Immature natural killer cell (primary cell): ENCODE results near the gene DGCR2. TPM values are rescaled to one million over a fixed set of nuclear protein-coding genes. Genes with fewer than 3 reads are reported as not detected.
"Not testable (repeated sequence)": the region's sequence is repeated elsewhere in the genome, so short reads cannot be mapped to it uniquely, and the experiment has no call there.

Experiments used
- DNase-seq, 3 donors: peaks; one replicate each; pipeline ENCODE4 v3.0.0; 2022; ENCODE audit warnings: mixed read lengths in 1 of 3
- H3K27ac Mint-ChIP-seq, 6 donors: one replicate each; pipeline ENCODE4 v1.8.0; 2020; ENCODE audit warnings: mixed read lengths in 6 of 6, mild to moderate bottlenecking in 5 of 6, inconsistent platforms in 4 of 6, moderate library complexity in 3 of 6
- H3K27me3 Mint-ChIP-seq, 3 donors: one replicate each; pipeline ENCODE4 v1.8.0; 2020 to 2021; ENCODE audit warnings: low read depth in 3 of 3, mild to moderate bottlenecking in 3 of 3, mixed read lengths in 3 of 3, moderate library complexity in 3 of 3, inconsistent platforms in 1 of 3
- H3K36me3 Mint-ChIP-seq, 3 donors: one replicate each; pipeline ENCODE4 v1.8.0; 2020; ENCODE audit warnings: mixed read lengths in 3 of 3, inconsistent platforms in 2 of 3, mild to moderate bottlenecking in 2 of 3
- H3K4me1 Mint-ChIP-seq, 2 donors: one replicate each; pipeline ENCODE4 v1.8.0; 2020; ENCODE audit warnings: inconsistent platforms in 2 of 2, mild to moderate bottlenecking in 2 of 2, mixed read lengths in 2 of 2, moderate library complexity in 1 of 2
- H3K4me3 Mint-ChIP-seq, 5 donors: one replicate each; pipeline ENCODE4 v1.8.0; 2020; ENCODE audit warnings: mild to moderate bottlenecking in 5 of 5, mixed read lengths in 5 of 5, inconsistent platforms in 3 of 5, moderate library complexity in 3 of 5
- H3K9me3 Mint-ChIP-seq, 6 donors: one replicate each; pipeline ENCODE4 v1.8.0; 2020; ENCODE audit warnings: mild to moderate bottlenecking in 6 of 6, mixed read lengths in 6 of 6, inconsistent platforms in 4 of 6, moderate library complexity in 3 of 6
- polyA plus RNA-seq, 3 donors: library from polyadenylated mRNA; unstranded; fragments of 300-500 nt; fragmentation: Illumina TruSeq; gene quantifications; one replicate each; pipeline ENCODE4 v1.2.3, GENCODE V29; 2021

Gene DGCR2
- polyA plus RNA-seq, 3 donors from 2014 or later: 19.4 to 51.7 (median 31.6) TPM

DNA sequence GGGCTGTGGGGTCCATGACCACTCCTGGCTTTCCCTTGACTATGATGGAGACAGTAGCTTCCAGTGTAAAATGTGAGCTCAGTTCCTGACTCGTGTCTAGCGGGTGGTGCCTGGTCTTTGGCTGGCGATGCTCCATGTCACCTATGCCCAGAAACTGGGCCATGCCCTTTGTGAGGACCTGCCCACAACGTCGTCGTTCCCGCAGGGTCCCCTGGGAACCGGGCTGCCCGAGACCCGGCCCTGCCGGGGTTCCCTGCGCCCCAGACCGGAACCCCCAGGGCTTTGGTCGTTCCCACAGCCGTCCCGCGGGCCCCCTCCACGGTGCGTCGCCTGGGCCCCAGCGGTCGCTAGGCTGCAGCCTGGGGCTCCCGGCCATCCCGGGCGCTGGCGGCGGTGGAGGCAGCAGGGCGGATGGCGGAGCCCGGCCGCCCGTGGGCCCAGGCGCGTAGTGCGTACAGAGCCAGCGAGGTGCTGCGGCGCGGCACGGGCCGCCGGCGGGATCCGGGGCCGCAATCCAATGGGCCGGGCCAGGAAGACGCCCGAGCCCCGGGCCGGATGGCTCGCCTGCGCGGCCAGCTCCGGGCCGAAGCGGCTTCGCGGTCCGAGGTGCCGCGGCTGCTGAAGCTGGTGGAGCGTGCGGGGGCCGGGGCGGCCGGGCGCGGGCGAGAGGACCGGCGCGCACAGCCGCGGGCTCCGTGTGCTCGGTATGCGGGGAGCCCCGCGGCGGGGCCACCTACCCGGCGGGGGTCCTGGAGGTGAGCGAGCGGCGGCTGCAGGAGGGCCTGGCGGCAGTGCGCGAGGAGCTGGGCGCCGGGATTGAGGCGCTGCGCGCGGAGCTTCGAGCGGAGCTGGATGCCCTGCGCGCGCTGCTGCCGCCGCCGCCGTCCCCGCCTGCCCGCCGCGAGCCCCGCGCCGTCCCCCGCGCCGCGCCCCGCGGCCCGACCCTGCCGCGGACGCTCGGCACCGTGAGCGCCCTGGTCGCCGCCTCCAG is 92.8 kb downstream of the DGCR2 start:
- H3K9me3 Mint-ChIP-seq, H3K4me3 Mint-ChIP-seq, H3K4me1 Mint-ChIP-seq, H3K27ac Mint-ChIP-seq, H3K36me3 Mint-ChIP-seq, DNase-seq: not testable (repeated sequence)
- peaks cover 0 to 14% (median 10%) of the 10 kb centered on the region in 3 donors for H3K27me3 Mint-ChIP-seq

DNA sequence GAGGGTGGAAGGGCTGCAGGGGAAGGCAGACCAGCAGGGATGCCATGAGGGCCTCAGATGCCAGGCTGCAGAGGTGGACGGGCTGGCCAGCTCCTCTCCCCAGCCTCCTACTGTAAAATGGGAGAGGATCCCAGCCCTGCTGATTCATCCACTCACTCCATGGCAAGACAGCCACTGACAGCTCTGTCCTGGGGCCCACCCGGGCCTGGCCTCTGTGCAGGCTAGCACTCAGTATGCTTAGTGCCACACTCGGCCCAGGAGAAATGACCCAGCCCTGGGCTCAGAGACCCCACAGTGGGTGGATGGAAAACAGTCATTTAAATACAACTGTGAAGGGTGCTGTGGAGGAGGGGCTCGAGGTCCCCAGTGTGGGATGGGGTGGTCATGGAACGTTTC is 94.2 kb downstream of the DGCR2 start:
- not testable (repeated sequence) for H3K9me3 Mint-ChIP-seq, H3K4me1 Mint-ChIP-seq, H3K4me3 Mint-ChIP-seq, DNase-seq, H3K36me3 Mint-ChIP-seq, H3K27ac Mint-ChIP-seq
- H3K27me3 Mint-ChIP-seq: peaks cover 0 to 14% (median 8%) of the 10 kb centered on the region in 3 donors

DNA sequence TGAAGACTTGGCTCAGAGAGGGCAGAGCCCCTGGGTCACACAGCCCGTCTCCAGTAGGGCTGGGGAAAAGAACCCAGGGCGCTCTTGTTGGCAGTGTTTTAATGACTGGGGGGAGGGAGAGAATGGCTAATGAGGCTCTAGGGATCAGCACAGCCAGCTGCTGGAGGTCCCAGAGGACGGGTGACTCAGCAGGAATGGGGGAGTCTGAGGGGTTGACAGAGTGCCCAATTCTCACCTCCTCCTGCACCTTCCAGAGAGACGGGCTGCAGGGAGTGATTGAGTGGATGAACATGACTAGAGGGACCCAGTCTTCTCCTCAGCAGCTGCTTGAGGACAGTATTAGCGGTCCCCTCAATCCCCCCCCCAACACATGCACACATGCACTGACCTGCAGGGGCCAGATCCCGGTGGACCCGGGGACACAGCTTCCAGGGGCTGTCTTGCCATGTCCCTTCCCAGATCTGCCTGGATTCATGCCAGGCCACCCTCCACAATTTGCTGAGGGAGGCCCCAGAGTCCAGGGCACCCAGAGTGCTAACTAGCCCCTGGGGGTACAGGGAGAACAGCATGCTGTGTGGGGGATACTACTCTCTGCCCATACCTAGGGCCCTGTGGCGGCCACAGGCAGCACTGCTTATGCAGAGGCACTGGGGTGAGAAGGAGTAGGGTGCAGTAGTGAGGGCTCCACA is 94.7 kb downstream of the DGCR2 start:
- H3K4me3 Mint-ChIP-seq, H3K36me3 Mint-ChIP-seq, H3K9me3 Mint-ChIP-seq, H3K4me1 Mint-ChIP-seq, H3K27ac Mint-ChIP-seq, DNase-seq: not testable (repeated sequence)
- peaks cover 3 to 11% (median 8%) of the 10 kb centered on the region in 3 donors for H3K27me3 Mint-ChIP-seq

DNA sequence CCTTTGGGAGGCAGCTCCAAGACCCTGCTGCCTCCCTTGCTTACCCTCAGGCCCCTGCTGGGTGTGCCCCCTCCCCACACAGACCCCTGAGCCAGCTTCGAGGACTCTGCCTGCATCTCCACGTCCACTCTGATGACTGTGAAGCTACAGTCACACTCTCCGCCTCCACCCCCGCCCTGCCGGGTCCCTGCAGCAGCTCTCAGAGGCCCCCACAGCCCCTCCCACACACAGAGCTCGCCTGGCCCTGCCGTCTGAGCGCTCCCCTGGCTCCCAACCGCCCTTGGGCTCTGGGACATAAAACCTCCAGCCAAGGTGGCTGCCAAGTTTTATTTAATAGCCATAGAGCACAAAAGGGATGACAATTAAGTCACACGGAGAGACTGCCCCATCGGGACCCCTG is 96.1 kb downstream of the DGCR2 start:
- H3K9me3 Mint-ChIP-seq, DNase-seq, H3K27me3 Mint-ChIP-seq, H3K27ac Mint-ChIP-seq, H3K4me3 Mint-ChIP-seq, H3K36me3 Mint-ChIP-seq, H3K4me1 Mint-ChIP-seq: not testable (repeated sequence)

DNA sequence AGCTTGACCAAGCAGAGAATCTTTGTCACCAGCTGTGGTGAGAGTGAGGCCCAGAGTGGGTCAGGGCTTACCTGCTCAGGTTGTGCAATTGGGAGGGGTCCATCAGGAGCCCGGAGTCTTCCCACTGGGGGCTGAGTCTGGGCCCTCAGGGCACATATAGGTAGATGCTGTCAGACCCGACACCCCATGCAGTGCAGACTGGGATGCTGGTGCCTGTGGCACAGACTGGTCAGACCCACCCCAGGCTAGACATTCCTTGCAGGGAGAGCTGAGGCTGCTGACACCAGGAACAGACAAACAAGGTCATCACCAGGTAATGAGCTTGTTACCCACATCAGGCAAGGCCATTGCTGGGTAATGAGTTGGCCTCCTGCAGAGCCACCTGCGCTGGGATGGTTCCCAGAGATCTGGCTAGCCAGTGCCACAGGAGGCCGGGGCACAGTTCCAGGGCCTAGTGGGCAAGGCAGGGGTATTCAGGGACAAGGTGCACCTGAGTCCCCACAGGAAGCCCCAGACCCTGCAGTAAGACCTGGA is 97.2 kb downstream of the DGCR2 start:
- DNase-seq, H3K36me3 Mint-ChIP-seq, H3K4me1 Mint-ChIP-seq, H3K9me3 Mint-ChIP-seq, H3K27ac Mint-ChIP-seq, H3K4me3 Mint-ChIP-seq: not testable (repeated sequence)
- H3K27me3 Mint-ChIP-seq: peaks cover 3 to 11% (median 6%) of the 10 kb centered on the region in 3 donors

DNA sequence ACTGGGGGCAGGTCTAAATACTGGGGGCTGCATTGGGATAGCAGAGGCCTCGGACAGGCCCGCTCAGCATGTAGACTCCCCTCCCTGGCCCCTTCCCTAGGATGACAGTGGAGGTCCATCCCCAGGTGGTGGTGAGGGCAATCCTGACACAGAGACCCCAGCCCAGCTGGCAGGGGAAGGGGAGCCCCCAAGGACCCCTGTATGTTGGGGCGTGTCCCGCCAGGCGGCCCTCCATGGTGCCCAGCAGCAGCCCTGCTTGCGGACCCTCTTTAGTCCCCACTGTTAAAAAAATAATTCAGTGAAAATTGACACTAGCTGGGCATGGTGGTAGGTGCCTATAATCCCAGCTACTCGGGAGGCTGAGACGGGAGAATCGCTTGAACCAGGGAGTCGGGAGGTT is 98.3 kb downstream of the DGCR2 start:
- not testable (repeated sequence) for H3K4me1 Mint-ChIP-seq

DNA sequence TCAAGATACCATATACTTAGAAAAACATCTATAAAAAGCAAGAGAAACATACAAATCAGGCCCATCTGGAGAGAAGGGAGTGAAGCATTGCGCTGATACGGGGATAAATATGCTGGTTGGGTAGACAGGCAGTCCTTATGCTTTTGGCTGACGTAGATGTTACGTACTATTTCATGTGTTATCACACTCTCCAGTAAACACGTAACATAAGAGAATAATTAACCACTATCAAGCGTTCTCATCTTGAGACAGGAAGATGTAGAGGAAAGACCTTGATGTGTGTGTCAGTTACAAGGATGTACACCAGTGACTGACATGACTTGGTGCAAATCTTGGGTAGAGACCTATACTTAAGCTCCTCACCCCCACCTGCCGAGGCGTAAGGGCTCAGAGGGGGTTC is 99.5 kb downstream of the DGCR2 start:
- H3K36me3 Mint-ChIP-seq: no peaks in the 10 kb centered on the region
- H3K9me3 Mint-ChIP-seq: no peaks in the 10 kb centered on the region
- DNase-seq: peak in 1 of 3 donors; percentile 9
- H3K4me3 Mint-ChIP-seq: no peak overlapping the region
- no peak overlapping the region for H3K27ac Mint-ChIP-seq
- H3K27me3 Mint-ChIP-seq: peaks cover 5 to 11% (median 8%) of the 10 kb centered on the region in 3 donors
- H3K4me1 Mint-ChIP-seq: no peaks in the 10 kb centered on the region

More for the DNA sequence above, 98.3 kb downstream of the DGCR2 start:
- H3K27me3 Mint-ChIP-seq: peaks cover 3 to 14% (median 7%) of the 10 kb centered on the region in 3 donors
- H3K9me3 Mint-ChIP-seq, H3K36me3 Mint-ChIP-seq, H3K27ac Mint-ChIP-seq, H3K4me3 Mint-ChIP-seq, DNase-seq: not testable (repeated sequence)

DNA sequence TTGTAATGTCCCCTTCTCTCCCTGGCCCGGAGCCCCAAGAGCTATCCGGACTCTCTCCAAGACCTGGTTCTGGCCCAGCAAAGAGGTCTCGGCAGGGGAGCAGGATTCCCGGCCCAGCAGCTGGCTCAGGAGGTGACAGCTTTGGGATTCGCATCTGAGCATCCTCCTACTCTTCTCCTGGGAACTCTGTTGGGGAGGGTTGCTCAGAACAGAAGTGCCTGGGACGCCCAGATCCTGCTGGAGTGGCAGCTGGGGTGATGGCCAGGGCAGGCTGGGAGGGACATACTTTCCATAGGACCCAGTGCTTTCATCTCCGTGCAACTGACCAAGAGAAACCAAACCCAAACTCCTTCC is 102.6 kb downstream of the DGCR2 start:
- no peak for DNase-seq
- Mint-ChIP-seq H3K9me3 (no peaks in the 10 kb centered on the region), H3K27ac (no peak overlapping the region), H3K4me1 (no peaks in the 10 kb centered on the region), H3K4me3 (no peak overlapping the region), H3K36me3 (no peaks in the 10 kb centered on the region), H3K27me3 (peaks cover 1 to 6% (median 5%) of the 10 kb centered on the region in 3 donors)

DNA sequence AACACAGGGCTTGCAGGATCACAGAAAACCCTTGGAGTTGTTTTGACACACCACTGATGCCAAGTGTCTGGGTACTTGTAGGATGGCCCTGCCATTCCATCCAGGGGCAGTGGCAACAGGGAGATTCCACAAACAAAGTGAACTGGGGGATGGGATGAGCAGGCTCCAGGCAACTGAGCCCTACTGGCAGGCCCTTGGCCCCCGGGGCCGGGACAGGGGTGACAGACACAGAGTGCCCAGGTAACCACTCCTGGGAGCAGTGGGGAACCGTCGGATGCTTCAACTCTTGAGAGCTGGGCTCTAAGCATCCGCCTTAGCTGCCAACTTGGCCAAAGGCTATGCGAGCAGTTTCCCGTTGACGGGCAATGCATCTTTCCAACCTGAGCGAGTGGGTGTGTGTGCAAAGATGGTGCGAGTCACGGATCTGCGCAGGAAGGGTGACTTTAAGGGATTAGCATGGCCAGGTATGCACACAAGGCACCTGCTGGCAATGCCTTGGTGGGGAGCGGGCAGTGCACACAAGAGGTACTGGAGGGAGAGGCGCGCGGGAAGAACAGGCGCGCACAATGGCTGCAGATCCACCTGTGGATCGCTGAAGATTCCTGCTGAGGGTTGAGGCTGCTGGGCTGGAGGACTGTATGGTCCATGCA is 103.1 kb downstream of the DGCR2 start:
- Mint-ChIP-seq H3K4me1 (no peaks in the 10 kb centered on the region), H3K27ac (no peak overlapping the region), H3K36me3 (no peaks in the 10 kb centered on the region), H3K4me3 (no peak overlapping the region), H3K9me3 (no peaks in the 10 kb centered on the region), H3K27me3 (peaks cover 3 to 6% (median 5%) of the 10 kb centered on the region in 3 donors)
- DNase-seq: no peak

DNA sequence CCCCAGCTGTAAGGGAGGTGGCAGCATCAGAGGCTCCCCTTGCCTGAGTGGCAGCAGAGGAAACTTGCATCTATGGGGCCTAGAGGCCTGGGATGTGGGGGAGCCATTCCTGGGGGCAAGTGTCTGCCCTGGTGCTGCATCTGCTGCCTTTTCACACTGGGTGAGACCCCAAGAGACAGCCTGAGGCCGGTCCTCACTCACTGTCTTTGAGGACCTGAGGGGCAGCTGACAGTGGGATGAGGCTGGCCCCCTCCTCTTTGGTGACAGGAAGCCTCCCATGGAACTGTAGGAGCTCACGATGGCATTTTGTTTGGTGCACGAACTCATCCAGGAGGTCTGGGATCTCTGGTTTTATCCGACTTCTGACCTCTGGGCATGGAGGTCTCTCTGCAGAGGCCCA is 104.0 kb downstream of the DGCR2 start:
- no peaks in the 10 kb centered on the region for H3K9me3 Mint-ChIP-seq
- no peak overlapping the region for H3K27ac Mint-ChIP-seq
- H3K36me3 Mint-ChIP-seq: no peaks in the 10 kb centered on the region
- H3K4me3 Mint-ChIP-seq: no peak overlapping the region
- peaks cover 6 to 10% (median 6%) of the 10 kb centered on the region in 3 donors for H3K27me3 Mint-ChIP-seq
- no peak for DNase-seq
- H3K4me1 Mint-ChIP-seq: no peaks in the 10 kb centered on the region

DNA sequence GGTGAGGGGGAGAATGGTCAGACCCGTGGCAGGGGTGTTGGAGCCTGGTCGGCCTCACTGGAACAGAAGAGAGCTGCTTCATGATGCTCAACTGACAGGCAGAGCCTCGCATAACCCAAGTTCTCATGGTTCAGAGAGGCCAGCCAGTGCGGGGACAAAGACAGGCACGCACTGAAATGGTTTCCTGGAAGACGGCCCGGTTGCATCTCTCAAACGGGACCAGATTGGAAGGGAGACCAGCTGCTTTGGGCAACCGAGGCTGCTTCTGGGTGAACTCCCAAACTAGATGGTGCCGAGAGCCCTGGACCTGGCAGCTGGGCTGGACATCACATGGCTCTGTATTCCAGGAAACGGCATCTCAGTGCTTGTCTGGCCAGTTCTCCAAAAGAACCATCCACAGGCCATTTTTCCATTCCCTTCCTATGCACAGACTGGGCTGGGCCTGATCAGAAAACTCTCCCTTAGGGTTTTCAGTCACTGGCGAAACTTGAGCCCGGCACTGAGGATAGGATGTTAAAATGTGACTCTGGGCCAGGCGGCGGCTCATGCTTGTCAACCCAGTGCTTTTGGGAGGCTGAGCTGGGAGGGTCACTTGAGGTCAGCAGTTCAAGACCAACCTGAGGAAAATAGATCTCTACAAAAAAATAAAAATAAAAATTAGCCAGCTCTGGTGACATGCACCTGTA is 106.0 kb downstream of the DGCR2 start:
- no peaks in the 10 kb centered on the region for H3K9me3 Mint-ChIP-seq
- H3K4me3 Mint-ChIP-seq: no peak overlapping the region
- no peak overlapping the region for H3K27ac Mint-ChIP-seq
- H3K36me3 Mint-ChIP-seq: no peaks in the 10 kb centered on the region
- H3K27me3 Mint-ChIP-seq: peaks cover 6 to 9% (median 7%) of the 10 kb centered on the region in 3 donors
- DNase-seq: no peak
- no peaks in the 10 kb centered on the region for H3K4me1 Mint-ChIP-seq

DNA sequence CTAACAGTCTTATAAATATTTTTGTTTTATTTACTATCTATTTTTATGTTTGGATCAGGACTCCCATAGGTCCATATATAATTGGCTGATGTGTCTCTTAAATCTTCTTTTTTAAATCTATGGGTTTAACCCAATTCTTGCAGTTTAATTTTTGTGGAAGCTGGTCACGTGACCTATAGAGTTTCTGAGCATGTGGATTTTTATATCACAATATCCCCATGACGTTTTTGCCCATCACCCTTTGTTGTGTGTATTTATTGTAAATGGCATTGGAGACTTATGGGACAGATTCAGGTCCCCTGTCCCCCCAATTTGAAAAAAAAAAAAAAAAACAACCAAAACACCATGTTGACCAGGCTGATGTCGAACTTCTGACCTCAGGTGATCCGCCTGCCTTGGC is 107.3 kb downstream of the DGCR2 start:
- H3K4me1 Mint-ChIP-seq: no peaks in the 10 kb centered on the region
- DNase-seq: no peak
- H3K4me3 Mint-ChIP-seq: no peak overlapping the region
- no peaks in the 10 kb centered on the region for H3K9me3 Mint-ChIP-seq
- H3K27ac Mint-ChIP-seq: no peak overlapping the region
- H3K27me3 Mint-ChIP-seq: peaks cover 6 to 13% (median 7%) of the 10 kb centered on the region in 3 donors
- H3K36me3 Mint-ChIP-seq: no peaks in the 10 kb centered on the region

DNA sequence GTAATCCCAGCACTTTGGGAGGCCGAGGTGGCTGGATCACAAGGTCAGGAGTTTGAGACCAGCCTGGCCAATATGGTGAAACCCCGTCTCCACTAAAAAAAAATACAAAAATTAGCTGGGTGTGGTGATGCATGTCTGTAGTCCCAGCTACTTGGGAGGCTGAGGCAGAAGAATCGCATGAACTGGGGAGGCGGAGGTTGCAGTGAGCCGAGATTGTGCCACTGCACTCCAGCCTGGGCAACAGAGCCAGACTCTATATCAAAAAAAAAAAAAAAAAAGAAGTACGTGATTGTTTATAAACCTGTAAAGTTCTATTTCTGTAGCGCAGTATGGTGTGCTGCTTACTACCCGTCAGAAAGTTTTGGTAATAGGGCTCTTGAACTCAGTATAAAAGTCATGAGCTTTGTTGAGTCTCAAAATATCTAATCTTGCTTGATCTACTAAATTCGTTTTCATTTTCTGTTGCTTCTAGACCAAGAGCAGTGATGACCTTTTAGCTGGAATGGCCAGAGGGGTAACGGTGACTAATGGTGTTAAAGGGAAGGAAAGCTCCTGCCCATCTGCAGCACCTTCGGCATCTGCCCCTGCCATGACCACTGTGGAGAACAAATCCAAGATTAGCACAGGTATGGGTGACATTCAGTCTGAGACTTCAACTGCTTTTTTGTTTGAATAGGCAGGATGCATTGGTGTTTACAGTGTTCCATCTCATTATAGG is 108.2 kb downstream of the DGCR2 start:
- not testable (repeated sequence) for H3K9me3 Mint-ChIP-seq, H3K4me1 Mint-ChIP-seq, DNase-seq, H3K36me3 Mint-ChIP-seq, H3K4me3 Mint-ChIP-seq, H3K27ac Mint-ChIP-seq
- peaks cover 3 to 13% (median 7%) of the 10 kb centered on the region in 3 donors for H3K27me3 Mint-ChIP-seq
